Neutrophil (primary cell): ENCODE results near the gene FAM222A.

ENCODE experiments used
- H3K27ac ChIP-seq: fragments of 200-600 bp; sonication (generic); 2 replicates; pipeline ENCODE4 v1.5.1; 2016; ENCODE audit warnings: mild to moderate bottlenecking, moderate library complexity
- H3K27me3 ChIP-seq: fragments of 200-600 bp; sonication (generic); 2 replicates; pipeline ENCODE4 v1.6.0; 2016; ENCODE audit warnings: mild to moderate bottlenecking
- H3K36me3 ChIP-seq: fragments of 200-600 bp; sonication (generic); 2 replicates; pipeline ENCODE4 v1.5.1; 2017
- H3K4me1 ChIP-seq, 2 experiments: fragments of 200-600 bp in 1 of 2; sonication (generic) in 1 of 2; 1 replicate in 1 of 2; 2 replicates in 1 of 2; pipeline versions ENCODE4 v1.5.1 to v1.6.1; 2013 to 2016; ENCODE audit warnings: low read depth in 1 of 2, low read length in 1 of 2, mild to moderate bottlenecking in 1 of 2, moderate library complexity in 1 of 2; ENCODE audit not compliant: control insufficient read depth in 1 of 2, insufficient read depth in 1 of 2
- H3K4me3 ChIP-seq, 2 experiments: fragments of 200-600 bp in 1 of 2; sonication (generic) in 1 of 2; 1 replicate in 1 of 2; 2 replicates in 1 of 2; pipeline ENCODE4 v1.5.1; 2013 to 2016; ENCODE audit warnings: low read depth in 1 of 2, low read length in 1 of 2, mild to moderate bottlenecking in 1 of 2, moderate library complexity in 1 of 2
- H3K9me3 ChIP-seq: fragments of 200-600 bp; sonication (generic); 2 replicates; pipeline ENCODE4 v1.5.1; 2016
- CTCF ChIP-seq: fragments of 200-600 bp; sonication (generic); IDR thresholded peaks from 2 replicates; pipeline ENCODE4 v1.5.1; 2016; ENCODE audit warnings: antibody characterized with exemption

The FAM222A gene

GRCh38 chr12:109753959-109754358, 40.3 kb downstream of the FAM222A start:
- Histone ChIP-seq H3K27me3 (peaks cover 3% of the 10 kb centered on the region), H3K9me3 (no peaks in the 10 kb centered on the region), H3K4me1 (no peaks in the 10 kb centered on the region), H3K27ac (no peak overlapping the region), H3K4me3 (no peak overlapping the region), H3K36me3 (no peaks in the 10 kb centered on the region)
- no peak for TF ChIP-seq CTCF

- TF ChIP-seq CTCF = no peak
- H3K4me3 ChIP-seq = no peak overlapping the region
- no peaks in the 10 kb centered on the region for H3K9me3 ChIP-seq
- H3K27ac ChIP-seq = no peak overlapping the region
- no peaks in the 10 kb centered on the region for H3K36me3 ChIP-seq
- H3K4me1 ChIP-seq = no peaks in the 10 kb centered on the region
- no peaks in the 10 kb centered on the region for H3K27me3 ChIP-seq
These were observed 42.8 kb downstream of the FAM222A start for GRCh38 chr12:109756457-109756856.

GRCh38 chr12:109757671-109758265, 44.1 kb downstream of the FAM222A start:
- Histone ChIP-seq H3K4me1 (no peaks in the 10 kb centered on the region), H3K36me3 (no peaks in the 10 kb centered on the region), H3K27ac (no peak overlapping the region), H3K9me3 (no peaks in the 10 kb centered on the region), H3K27me3 (no peaks in the 10 kb centered on the region), H3K4me3 (no peak overlapping the region)
- no peak for TF ChIP-seq CTCF

GRCh38 chr12:109758426-109759420, 45.1 kb downstream of the FAM222A start:
- no peaks in the 10 kb centered on the region for H3K27me3 ChIP-seq
- H3K9me3 ChIP-seq = no peaks in the 10 kb centered on the region
- TF ChIP-seq CTCF = no peak
- H3K36me3 ChIP-seq = no peaks in the 10 kb centered on the region
- no peaks in the 10 kb centered on the region for H3K4me1 ChIP-seq
- no peak overlapping the region for H3K4me3 ChIP-seq
- no peak overlapping the region for H3K27ac ChIP-seq

- H3K9me3 ChIP-seq = no peaks in the 10 kb centered on the region
- H3K36me3 ChIP-seq = no peaks in the 10 kb centered on the region
- H3K4me3 ChIP-seq = no peak overlapping the region
- no peaks in the 10 kb centered on the region for H3K27me3 ChIP-seq
- TF ChIP-seq CTCF = no peak
- no peaks in the 10 kb centered on the region for H3K4me1 ChIP-seq
- H3K27ac ChIP-seq = no peak overlapping the region
These were observed 46.0 kb downstream of the FAM222A start for GRCh38 chr12:109759595-109759994.
